ENCODE results near the gene PACSIN2.

- no peak for TF ChIP-seq MAZ (IDR thresholded peaks at IDR 0.05; ENCODE audit: borderline replicate concordance, low read depth, low read length)
- no peak for TF ChIP-seq POLR2A (IDR thresholded peaks at IDR 0.05; ENCODE audit: low read length)
- TF ChIP-seq HMGXB4 (CRISPR knock-in tag; IDR thresholded peaks at IDR 0.05; ENCODE audit: borderline replicate concordance) = no peak
- TF ChIP-seq CTCF (IDR thresholded peaks at IDR 0.05) = no peak
- TF ChIP-seq FOSL2 (IDR thresholded peaks at IDR 0.05) = no peak
- TF ChIP-seq FOSL2 (CRISPR knock-in tag; IDR thresholded peaks at IDR 0.05) = no peak
- no peak for TF ChIP-seq MAFK (IDR thresholded peaks at IDR 0.05; ENCODE audit: partially characterized antibody)
- no peak for TF ChIP-seq RCOR1 (IDR thresholded peaks at IDR 0.05; ENCODE audit: low read depth, low read length)
- no peak for TF ChIP-seq CHD4 (IDR thresholded peaks at IDR 0.05; ENCODE audit: borderline replicate concordance)
- TF ChIP-seq MYC (IDR thresholded peaks at IDR 0.05; ENCODE audit: borderline replicate concordance, low read length) = no peak
- TF ChIP-seq SMC3 (IDR thresholded peaks at IDR 0.05) = no peak
- TF ChIP-seq RAD21 (conservative IDR thresholded peaks at IDR 0.05 in 1 of 2, IDR thresholded peaks at IDR 0.05 in 1 of 2) = no peak
Measured at GRCh38 chr22:42895541-42895981, 119.4 kb downstream of the PACSIN2 start.

All from A549 (cell line).